OCI-LY1 (cell line): Measurements from ENCODE around the gene TACSTD2.

Source experiments
- EZH2 ChIP-seq: fragments of 200-600 bp; sonication (generic), shearing (Covaris generic); IDR thresholded peaks from 2 replicates; pipeline ENCODE4 v1.8.0; 2017; ENCODE audit warnings: borderline replicate concordance, mixed run types, mild to moderate bottlenecking, antibody characterized with exemption, low read length, moderate library complexity, mixed read lengths
- TF ChIP-seq, protein P1 (sequence below): fragments of 200-600 bp; sonication (generic), shearing (Covaris generic); IDR thresholded peaks from 2 replicates; pipeline ENCODE4 v1.5.1; 2017; ENCODE audit warnings: mild to moderate bottlenecking, antibody characterized with exemption, low read length, moderate library complexity, mixed read lengths

DNA sequence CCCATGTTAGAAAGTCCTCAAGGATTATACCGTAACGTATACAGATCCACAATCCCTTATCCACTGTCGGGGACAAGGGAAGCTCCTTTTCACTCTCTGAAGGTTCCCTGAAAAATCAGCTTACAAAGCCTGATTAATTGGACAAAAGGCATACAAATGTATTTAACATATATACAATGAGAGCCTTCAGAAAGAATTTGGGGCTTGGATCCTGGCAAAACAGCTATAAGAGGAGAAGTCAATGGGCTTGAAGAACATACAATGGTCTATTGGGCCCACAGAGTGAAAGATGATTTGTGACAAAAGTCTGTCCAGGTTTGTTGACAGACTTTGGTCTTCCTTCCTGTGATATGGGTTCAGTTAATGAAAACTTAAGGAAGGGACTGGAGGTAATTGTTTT, 10.7 kb downstream of the TACSTD2 start:
- TF ChIP-seq, protein P1, sequence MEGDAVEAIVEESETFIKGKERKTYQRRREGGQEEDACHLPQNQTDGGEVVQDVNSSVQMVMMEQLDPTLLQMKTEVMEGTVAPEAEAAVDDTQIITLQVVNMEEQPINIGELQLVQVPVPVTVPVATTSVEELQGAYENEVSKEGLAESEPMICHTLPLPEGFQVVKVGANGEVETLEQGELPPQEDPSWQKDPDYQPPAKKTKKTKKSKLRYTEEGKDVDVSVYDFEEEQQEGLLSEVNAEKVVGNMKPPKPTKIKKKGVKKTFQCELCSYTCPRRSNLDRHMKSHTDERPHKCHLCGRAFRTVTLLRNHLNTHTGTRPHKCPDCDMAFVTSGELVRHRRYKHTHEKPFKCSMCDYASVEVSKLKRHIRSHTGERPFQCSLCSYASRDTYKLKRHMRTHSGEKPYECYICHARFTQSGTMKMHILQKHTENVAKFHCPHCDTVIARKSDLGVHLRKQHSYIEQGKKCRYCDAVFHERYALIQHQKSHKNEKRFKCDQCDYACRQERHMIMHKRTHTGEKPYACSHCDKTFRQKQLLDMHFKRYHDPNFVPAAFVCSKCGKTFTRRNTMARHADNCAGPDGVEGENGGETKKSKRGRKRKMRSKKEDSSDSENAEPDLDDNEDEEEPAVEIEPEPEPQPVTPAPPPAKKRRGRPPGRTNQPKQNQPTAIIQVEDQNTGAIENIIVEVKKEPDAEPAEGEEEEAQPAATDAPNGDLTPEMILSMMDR: no peak
- no peak for TF ChIP-seq EZH2
